Measurements from ENCODE around the gene CELF5.

Gene CELF5

GRCh38 chr19:3281026-3281425 lies 56.6 kb downstream of the CELF5 start:
- Histone ChIP-seq H3K4me2 (ENCODE audit: low read length) (no peak overlapping the region), H4K20me1 (ENCODE audit: insufficient read depth, low read length) (no peaks in the 10 kb centered on the region), H3K9me3 (ENCODE audit: low read length) (no peaks in the 10 kb centered on the region), H2AFZ (ENCODE audit: low read length) (no peak overlapping the region), H3K79me2 (ENCODE audit: insufficient read depth, low read length) (no peaks in the 10 kb centered on the region), H3K36me3 (ENCODE audit: insufficient read depth, low read length) (no peaks in the 10 kb centered on the region), H3K27me3 (ENCODE audit: insufficient read depth, low read length) (no peaks in the 10 kb centered on the region), H3K4me3 (ENCODE audit: low read depth, low read length, poor library complexity, severe bottlenecking) (no peak overlapping the region), H3F3A (ENCODE audit: insufficient read depth, low read length) (no peaks in the 10 kb centered on the region), H3K9me2 (ENCODE audit: low read depth, low read length) (no peaks in the 10 kb centered on the region), H3K27ac (ENCODE audit: low read depth, low read length, poor library complexity, severe bottlenecking) (no peak overlapping the region), H3K9ac (ENCODE audit: low read length) (no peak overlapping the region), H3K4me1 (ENCODE audit: insufficient read depth, low read length, severe bottlenecking) (no peaks in the 10 kb centered on the region)
- no peak for TF ChIP-seq EZH2 (IDR thresholded peaks at IDR 0.05; ENCODE audit: borderline replicate concordance, low read length)
- TF ChIP-seq, protein P1, sequence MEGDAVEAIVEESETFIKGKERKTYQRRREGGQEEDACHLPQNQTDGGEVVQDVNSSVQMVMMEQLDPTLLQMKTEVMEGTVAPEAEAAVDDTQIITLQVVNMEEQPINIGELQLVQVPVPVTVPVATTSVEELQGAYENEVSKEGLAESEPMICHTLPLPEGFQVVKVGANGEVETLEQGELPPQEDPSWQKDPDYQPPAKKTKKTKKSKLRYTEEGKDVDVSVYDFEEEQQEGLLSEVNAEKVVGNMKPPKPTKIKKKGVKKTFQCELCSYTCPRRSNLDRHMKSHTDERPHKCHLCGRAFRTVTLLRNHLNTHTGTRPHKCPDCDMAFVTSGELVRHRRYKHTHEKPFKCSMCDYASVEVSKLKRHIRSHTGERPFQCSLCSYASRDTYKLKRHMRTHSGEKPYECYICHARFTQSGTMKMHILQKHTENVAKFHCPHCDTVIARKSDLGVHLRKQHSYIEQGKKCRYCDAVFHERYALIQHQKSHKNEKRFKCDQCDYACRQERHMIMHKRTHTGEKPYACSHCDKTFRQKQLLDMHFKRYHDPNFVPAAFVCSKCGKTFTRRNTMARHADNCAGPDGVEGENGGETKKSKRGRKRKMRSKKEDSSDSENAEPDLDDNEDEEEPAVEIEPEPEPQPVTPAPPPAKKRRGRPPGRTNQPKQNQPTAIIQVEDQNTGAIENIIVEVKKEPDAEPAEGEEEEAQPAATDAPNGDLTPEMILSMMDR (IDR thresholded peaks at IDR 0.05; ENCODE audit: low read length), result no peak

DNA sequence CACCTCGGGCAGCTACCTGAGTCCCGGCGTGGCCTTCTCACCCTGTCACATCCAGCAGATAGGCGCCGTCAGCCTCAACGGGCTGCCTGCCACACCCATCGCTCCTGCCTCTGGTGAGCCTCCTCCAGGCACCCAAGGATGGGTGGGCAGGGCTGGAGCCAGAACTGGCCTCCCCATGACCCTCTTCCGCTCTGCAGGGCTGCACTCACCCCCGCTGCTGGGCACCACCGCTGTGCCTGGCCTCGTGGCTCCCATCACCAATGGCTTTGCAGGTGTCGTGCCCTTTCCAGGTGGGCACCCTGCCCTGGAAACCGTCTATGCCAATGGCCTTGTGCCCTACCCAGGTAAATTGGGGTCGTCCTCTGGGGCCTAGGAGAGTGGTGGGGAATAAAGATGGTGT lies 57.7 kb downstream of the CELF5 start:
- Histone ChIP-seq H3K9ac (ENCODE audit: low read length) (no peak overlapping the region), H3K79me2 (ENCODE audit: insufficient read depth, low read length) (no peaks in the 10 kb centered on the region)
- no peak for TF ChIP-seq EZH2 (IDR thresholded peaks at IDR 0.05; ENCODE audit: borderline replicate concordance, low read length)
- TF ChIP-seq, protein P1 (IDR thresholded peaks at IDR 0.05; ENCODE audit: low read length), result no peak

DNA sequence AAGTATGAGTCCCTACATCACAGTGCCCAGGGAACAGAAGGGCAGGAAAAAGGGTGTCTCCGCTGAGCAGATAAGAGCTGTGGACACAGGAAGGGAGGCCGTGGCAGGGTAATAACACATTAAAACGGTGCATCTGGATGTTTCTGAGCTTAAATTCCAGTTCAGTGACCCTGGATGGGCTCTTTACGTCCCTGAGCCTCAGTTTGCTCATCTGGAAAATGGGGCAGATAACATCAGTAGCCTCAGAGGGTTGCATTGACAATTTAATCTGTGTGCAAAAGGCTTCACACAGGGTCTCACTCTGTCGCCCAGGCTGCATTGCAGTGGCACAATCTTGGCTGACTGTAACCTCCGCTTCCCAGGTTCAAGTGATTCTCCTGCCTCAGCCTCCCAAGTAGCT lies 58.1 kb downstream of the CELF5 start:
- Histone ChIP-seq H3K9me2 (ENCODE audit: low read depth, low read length) (no peaks in the 10 kb centered on the region), H3K27me3 (ENCODE audit: insufficient read depth, low read length) (no peaks in the 10 kb centered on the region), H2AFZ (ENCODE audit: low read length) (no peak overlapping the region), H3F3A (ENCODE audit: insufficient read depth, low read length) (no peaks in the 10 kb centered on the region), H3K4me1 (ENCODE audit: insufficient read depth, low read length, severe bottlenecking) (no peaks in the 10 kb centered on the region), H3K36me3 (ENCODE audit: insufficient read depth, low read length) (no peaks in the 10 kb centered on the region), H3K9me3 (ENCODE audit: low read length) (no peaks in the 10 kb centered on the region), H3K4me2 (ENCODE audit: low read length) (no peak overlapping the region), H3K79me2 (ENCODE audit: insufficient read depth, low read length) (no peaks in the 10 kb centered on the region), H3K9ac (ENCODE audit: low read length) (no peak overlapping the region), H4K20me1 (ENCODE audit: insufficient read depth, low read length) (no peaks in the 10 kb centered on the region), H3K27ac (ENCODE audit: low read depth, low read length, poor library complexity, severe bottlenecking) (no peak overlapping the region), H3K4me3 (ENCODE audit: low read depth, low read length, poor library complexity, severe bottlenecking) (no peak overlapping the region)
- TF ChIP-seq EZH2 (IDR thresholded peaks at IDR 0.05; ENCODE audit: borderline replicate concordance, low read length), result no peak
- TF ChIP-seq, protein P1 (IDR thresholded peaks at IDR 0.05; ENCODE audit: low read length), result no peak

More for the DNA sequence above, 57.7 kb downstream of the CELF5 start:
- Histone ChIP-seq H3K36me3 (ENCODE audit: insufficient read depth, low read length) (no peaks in the 10 kb centered on the region), H3K9me3 (ENCODE audit: low read length) (no peaks in the 10 kb centered on the region), H3F3A (ENCODE audit: insufficient read depth, low read length) (no peaks in the 10 kb centered on the region), H2AFZ (ENCODE audit: low read length) (no peak overlapping the region), H3K4me1 (ENCODE audit: insufficient read depth, low read length, severe bottlenecking) (no peaks in the 10 kb centered on the region), H3K9me2 (ENCODE audit: low read depth, low read length) (no peaks in the 10 kb centered on the region), H3K27me3 (ENCODE audit: insufficient read depth, low read length) (no peaks in the 10 kb centered on the region), H3K4me2 (ENCODE audit: low read length) (no peak overlapping the region), H3K27ac (ENCODE audit: low read depth, low read length, poor library complexity, severe bottlenecking) (no peak overlapping the region), H3K4me3 (ENCODE audit: low read depth, low read length, poor library complexity, severe bottlenecking) (no peak overlapping the region), H4K20me1 (ENCODE audit: insufficient read depth, low read length) (no peaks in the 10 kb centered on the region)
